ENCODE results near the gene IGF2BP1.
"Not testable (repeated sequence)": the region's sequence is repeated elsewhere in the genome, so short reads cannot be mapped to it uniquely, and the experiment has no call there.

Gene IGF2BP1

DNA sequence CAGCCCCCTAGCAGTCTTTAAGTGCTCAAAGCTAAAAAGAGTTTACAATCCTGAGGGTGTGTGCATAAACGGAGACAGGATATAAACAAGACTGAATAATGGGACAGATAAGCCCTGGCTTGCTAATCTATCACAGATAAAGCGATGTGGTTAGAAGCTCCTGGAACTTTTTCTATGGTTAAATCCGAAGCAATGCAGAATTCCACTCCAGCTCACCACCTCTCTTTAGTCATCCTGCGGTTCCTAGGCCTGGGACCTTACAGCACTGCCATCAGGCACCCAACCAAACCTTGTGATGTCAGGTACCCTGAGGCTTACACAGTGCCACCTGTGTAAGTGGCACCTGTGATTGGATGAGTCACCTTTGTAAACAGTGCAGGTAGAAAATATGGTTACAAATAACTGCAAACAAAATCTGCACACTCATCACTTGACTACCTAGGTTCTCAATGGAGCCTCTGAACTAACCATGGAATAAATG lies 103.9 kb downstream of the IGF2BP1 start:
- TF ChIP-seq, protein P1, sequence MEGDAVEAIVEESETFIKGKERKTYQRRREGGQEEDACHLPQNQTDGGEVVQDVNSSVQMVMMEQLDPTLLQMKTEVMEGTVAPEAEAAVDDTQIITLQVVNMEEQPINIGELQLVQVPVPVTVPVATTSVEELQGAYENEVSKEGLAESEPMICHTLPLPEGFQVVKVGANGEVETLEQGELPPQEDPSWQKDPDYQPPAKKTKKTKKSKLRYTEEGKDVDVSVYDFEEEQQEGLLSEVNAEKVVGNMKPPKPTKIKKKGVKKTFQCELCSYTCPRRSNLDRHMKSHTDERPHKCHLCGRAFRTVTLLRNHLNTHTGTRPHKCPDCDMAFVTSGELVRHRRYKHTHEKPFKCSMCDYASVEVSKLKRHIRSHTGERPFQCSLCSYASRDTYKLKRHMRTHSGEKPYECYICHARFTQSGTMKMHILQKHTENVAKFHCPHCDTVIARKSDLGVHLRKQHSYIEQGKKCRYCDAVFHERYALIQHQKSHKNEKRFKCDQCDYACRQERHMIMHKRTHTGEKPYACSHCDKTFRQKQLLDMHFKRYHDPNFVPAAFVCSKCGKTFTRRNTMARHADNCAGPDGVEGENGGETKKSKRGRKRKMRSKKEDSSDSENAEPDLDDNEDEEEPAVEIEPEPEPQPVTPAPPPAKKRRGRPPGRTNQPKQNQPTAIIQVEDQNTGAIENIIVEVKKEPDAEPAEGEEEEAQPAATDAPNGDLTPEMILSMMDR (conservative IDR thresholded peaks at IDR 0.05; ENCODE audit: low read depth, low read length), result no peak
- no peak overlapping the region for H3K4me3 ChIP-seq (ENCODE audit: low read length)
- no peak for DNase-seq (ENCODE audit: low read depth)

DNA sequence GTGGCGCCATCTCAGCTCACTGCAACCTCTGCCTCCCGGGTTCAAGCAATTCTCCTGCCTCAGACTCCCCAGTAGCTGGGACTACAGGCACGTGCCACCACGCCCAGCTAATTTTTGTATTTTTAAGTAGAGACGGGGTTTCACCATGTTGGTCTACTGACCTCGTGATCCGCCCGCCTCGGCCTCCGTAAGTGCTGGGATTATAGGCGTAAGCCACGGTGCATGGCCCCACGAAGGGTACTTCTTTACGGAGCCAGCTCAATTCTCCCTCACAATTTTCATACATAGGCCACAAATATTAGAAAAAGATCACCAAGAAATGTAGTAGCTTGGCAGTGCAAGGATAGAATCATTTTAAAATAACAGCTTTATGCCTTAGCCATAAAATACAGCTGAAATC lies 106.2 kb downstream of the IGF2BP1 start:
- not testable (repeated sequence) for H3K4me3 ChIP-seq (ENCODE audit: low read length); DNase-seq (ENCODE audit: low read depth)

DNA sequence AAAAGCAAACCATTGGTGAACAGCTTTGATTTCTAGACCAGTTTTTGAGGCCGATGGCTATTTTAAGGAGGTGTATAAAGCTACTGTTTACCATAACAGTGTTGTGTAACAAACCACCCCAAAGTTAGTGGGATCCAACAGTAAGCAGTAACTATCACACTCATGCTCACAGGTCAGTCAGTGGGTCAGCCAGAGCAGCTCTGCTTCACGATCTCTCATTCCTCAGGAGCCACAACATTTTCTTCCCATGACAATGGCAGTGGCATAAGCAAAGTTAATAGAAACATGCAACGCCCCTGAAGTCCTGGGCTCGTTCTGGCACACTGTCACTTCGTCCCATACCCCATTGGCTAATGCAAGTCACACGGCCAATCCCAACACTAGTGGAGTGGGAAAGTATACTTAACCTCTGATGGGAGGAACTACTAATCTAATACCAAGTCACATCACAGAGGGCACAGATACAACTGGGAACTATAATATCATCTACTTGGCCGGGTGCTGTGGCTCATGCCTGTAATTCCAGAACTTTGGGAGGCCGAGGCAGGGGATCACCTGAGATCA lies 107.4 kb downstream of the IGF2BP1 start:
- DNase-seq (ENCODE audit: low read depth), result no peak
- TF ChIP-seq, protein P1 (conservative IDR thresholded peaks at IDR 0.05; ENCODE audit: low read depth, low read length), result no peak
- no peak overlapping the region for H3K4me3 ChIP-seq (ENCODE audit: low read length)

Data from retinal pigment epithelial cell (primary cell).